Neural crest cell (in vitro differentiated cells): ENCODE measurements around the gene ARID5A. TPM values are rescaled to one million over a fixed set of nuclear protein-coding genes. Genes with fewer than 3 reads are reported as not detected.
A peak's percentile ranks its signal among the peaks of the same experiment; 100 is the strongest.

Experiments
- DNase-seq: peaks from one replicate; pipeline ENCODE4 v3.0.0; 2021; ENCODE audit warnings: low read depth, mixed read lengths, low spot score
- H3K27ac Mint-ChIP-seq: one replicate; pipeline ENCODE4 v1.8.0; 2021; ENCODE audit warnings: mild to moderate bottlenecking, mixed read lengths; ENCODE audit not compliant: unreplicated experiment
- H3K27me3 Mint-ChIP-seq: 2 replicates; pipeline ENCODE4 v1.8.0; 2021; ENCODE audit warnings: low read depth, mild to moderate bottlenecking, mixed read lengths
- H3K36me3 Mint-ChIP-seq: 2 replicates; pipeline ENCODE4 v1.8.0; 2021; ENCODE audit warnings: low read depth, mild to moderate bottlenecking, mixed read lengths
- H3K4me1 Mint-ChIP-seq: 2 replicates; pipeline ENCODE4 v1.8.0; 2021; ENCODE audit warnings: mixed read lengths
- H3K4me3 Mint-ChIP-seq: one replicate; pipeline ENCODE4 v1.8.0; 2021; ENCODE audit warnings: mild to moderate bottlenecking, mixed read lengths
- H3K9me3 Mint-ChIP-seq: 2 replicates; pipeline ENCODE4 v1.8.0; 2021; ENCODE audit warnings: mixed read lengths
- CTCF ChIP-seq: fragments of 200-600 bp; sonication (generic); conservative IDR thresholded peaks from 2 replicates; pipeline ENCODE4 v1.5.0; 2021; ENCODE audit warnings: antibody characterized with exemption, mild to moderate bottlenecking
- total RNA-seq: library from RNA; stranded (reverse); gene quantifications from 2 replicates; pipeline ENCODE4 v1.2.1, GENCODE V29; 2021

Gene ARID5A
- total RNA-seq, 1 donor from 2014 or later: 12.0 TPM

- no peak for DNase-seq
- Mint-ChIP-seq H3K4me1 (peaks cover 12% of the 10 kb centered on the region), H3K4me3 (peak overlapping the region; percentile 69), H3K9me3 (no peaks in the 10 kb centered on the region), H3K27me3 (no peaks in the 10 kb centered on the region), H3K36me3 (no peaks in the 10 kb centered on the region), H3K27ac (no peak overlapping the region)
- no peak for TF ChIP-seq CTCF
Observed at GRCh38 chr2:96526615-96527285, 9.8 kb upstream of the ARID5A start.

GRCh38 chr2:96527286-96528005 is 9.1 kb upstream of the ARID5A start:
- peak; percentile 53 for DNase-seq
- Mint-ChIP-seq H3K27ac (no peak overlapping the region), H3K4me1 (peaks cover 18% of the 10 kb centered on the region), H3K27me3 (no peaks in the 10 kb centered on the region), H3K36me3 (no peaks in the 10 kb centered on the region), H3K4me3 (peak overlapping the region; percentile 78), H3K9me3 (no peaks in the 10 kb centered on the region)
- TF ChIP-seq CTCF: no peak

- no peak for TF ChIP-seq CTCF
- H3K9me3 Mint-ChIP-seq: no peaks in the 10 kb centered on the region
- no peaks in the 10 kb centered on the region for H3K36me3 Mint-ChIP-seq
- DNase-seq: no peak
- peaks cover 22% of the 10 kb centered on the region for H3K4me1 Mint-ChIP-seq
- no peak overlapping the region for H3K27ac Mint-ChIP-seq
- H3K27me3 Mint-ChIP-seq: no peaks in the 10 kb centered on the region
- H3K4me3 Mint-ChIP-seq: peak overlapping the region; percentile 78
Observed at GRCh38 chr2:96528006-96528699, 8.4 kb upstream of the ARID5A start.

DNA sequence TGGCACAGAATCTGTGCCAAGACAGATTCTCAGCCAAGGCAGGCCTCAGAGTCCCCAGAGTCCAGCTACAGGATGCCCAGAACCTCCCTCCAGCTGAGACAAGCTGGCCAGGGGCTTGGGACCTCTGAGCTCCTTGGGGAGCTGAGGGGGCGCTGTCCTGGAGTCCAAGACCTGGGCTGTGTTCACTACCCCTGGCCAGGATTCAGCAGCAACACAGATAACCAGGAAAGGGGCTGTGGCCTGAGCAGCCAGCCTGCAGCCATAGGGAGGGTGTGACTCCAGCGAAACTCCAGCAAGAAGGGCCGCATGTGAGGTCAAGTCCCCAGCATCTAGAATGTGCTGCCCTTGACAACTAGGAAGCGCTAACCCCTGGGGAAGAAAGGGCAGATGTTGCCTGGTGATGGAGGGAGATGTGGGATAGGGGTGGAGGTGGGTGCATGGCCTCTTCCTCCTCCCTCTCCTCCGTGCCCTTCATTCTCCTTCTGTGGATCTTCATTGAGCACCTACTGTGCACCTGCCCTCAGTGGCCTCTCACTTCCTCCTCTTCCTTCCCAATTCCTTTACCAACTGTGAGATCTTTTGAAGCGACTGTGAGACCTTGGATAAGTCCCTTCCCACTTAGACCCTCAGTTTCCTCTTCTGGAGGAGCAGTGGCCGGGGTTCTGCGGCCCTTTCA is 7.7 kb upstream of the ARID5A start:
- Mint-ChIP-seq H3K4me3 (peak overlapping the region; percentile 52), H3K9me3 (no peaks in the 10 kb centered on the region), H3K4me1 (peaks cover 26% of the 10 kb centered on the region), H3K27me3 (no peaks in the 10 kb centered on the region), H3K27ac (no peak overlapping the region), H3K36me3 (no peaks in the 10 kb centered on the region)
- DNase-seq: no peak
- TF ChIP-seq CTCF: no peak

- Mint-ChIP-seq H3K4me1 (peaks cover 32% of the 10 kb centered on the region), H3K27ac (no peak overlapping the region), H3K27me3 (no peaks in the 10 kb centered on the region), H3K4me3 (peak overlapping the region; percentile 52), H3K36me3 (no peaks in the 10 kb centered on the region), H3K9me3 (no peaks in the 10 kb centered on the region)
- TF ChIP-seq CTCF: no peak
- no peak for DNase-seq
Observed at GRCh38 chr2:96529376-96530143, 7.0 kb upstream of the ARID5A start.
